Lower leg skin (tissue), 3 donors: ENCODE data around the gene FOXP1.

Experiments used
- CTCF ChIP-seq, 3 donors: fragments of 450-650 bp; IDR thresholded peaks; one replicate each; pipeline ENCODE4 v1.5.1; 2016; ENCODE audit warnings: antibody characterized with exemption in 3 of 3, mild to moderate bottlenecking in 3 of 3, moderate library complexity in 2 of 3
- POLR2A ChIP-seq, 2 donors: fragments of 450-650 bp; IDR thresholded peaks; one replicate each; pipeline ENCODE4 v1.6.1; 2016 to 2017; ENCODE audit warnings: antibody characterized with exemption in 2 of 2, mild to moderate bottlenecking in 1 of 2, moderate library complexity in 1 of 2

DNA sequence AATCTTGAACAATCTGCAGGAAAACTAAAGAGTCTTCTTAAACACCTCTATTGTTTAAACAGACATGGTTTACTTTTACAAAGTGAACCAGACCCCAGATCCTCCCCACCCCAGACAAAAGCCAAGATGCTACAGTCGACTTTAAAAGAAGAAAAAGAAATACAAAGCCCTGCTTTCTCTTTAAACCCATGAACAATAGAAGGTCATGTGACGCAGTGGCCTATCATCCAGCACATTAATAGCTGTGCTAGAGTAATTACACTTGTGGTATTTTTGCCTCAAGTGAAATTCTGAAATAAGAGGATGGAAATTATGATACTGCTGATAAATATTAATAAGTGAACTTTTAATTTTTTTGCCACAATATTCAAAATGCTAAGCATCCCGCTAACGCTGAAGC, 613.4 kb downstream of the FOXP1 start:
- TF ChIP-seq CTCF (IDR thresholded peaks at IDR 0.05), result no peak
- no peak for TF ChIP-seq POLR2A (IDR thresholded peaks at IDR 0.05)
